Measurements from ENCODE around the gene CBFA2T3.

CBFA2T3 gene

GRCh38 chr16:88851616-88852015 lies 125.4 kb downstream of the CBFA2T3 start:
- no peak for DNase-seq

GRCh38 chr16:88850531-88851199 lies 126.3 kb downstream of the CBFA2T3 start:
- DNase-seq = no peak

- DNase-seq = no peak
Observed at GRCh38 chr16:88848557-88848956, 128.4 kb downstream of the CBFA2T3 start.

- no peak for DNase-seq
Observed at GRCh38 chr16:88847654-88848053, 129.4 kb downstream of the CBFA2T3 start.

GRCh38 chr16:88846088-88846487 lies 130.9 kb downstream of the CBFA2T3 start:
- no peak for DNase-seq

- DNase-seq = no peak
Observed at GRCh38 chr16:88844419-88845036, 132.5 kb downstream of the CBFA2T3 start.

GRCh38 chr16:88843256-88843655 lies 133.8 kb downstream of the CBFA2T3 start:
- no peak for DNase-seq

GRCh38 chr16:88842806-88843205 lies 134.2 kb downstream of the CBFA2T3 start:
- DNase-seq = no peak

DNA sequence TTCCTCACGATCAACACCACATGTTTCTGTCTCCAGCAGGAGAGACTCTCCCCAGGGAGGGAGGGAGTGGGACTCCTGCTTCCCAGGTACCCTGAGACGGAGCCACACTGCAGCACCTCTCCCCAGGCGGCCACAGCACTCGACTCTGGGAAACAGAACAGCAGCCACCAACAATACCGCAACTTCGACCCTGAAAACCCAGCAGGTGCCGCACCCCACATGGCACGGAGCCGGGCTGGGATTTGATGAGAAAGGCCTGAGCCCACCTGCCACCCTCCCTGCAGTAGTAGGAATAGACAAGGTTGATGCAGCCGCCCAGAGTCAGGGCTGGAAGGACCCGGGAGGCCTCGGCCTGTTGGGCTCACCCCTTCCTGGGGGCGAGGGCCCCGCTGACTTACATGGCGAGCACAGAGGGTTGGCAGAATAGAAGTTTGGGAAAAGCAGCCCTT lies 134.7 kb downstream of the CBFA2T3 start:
- no peak for DNase-seq

DNA sequence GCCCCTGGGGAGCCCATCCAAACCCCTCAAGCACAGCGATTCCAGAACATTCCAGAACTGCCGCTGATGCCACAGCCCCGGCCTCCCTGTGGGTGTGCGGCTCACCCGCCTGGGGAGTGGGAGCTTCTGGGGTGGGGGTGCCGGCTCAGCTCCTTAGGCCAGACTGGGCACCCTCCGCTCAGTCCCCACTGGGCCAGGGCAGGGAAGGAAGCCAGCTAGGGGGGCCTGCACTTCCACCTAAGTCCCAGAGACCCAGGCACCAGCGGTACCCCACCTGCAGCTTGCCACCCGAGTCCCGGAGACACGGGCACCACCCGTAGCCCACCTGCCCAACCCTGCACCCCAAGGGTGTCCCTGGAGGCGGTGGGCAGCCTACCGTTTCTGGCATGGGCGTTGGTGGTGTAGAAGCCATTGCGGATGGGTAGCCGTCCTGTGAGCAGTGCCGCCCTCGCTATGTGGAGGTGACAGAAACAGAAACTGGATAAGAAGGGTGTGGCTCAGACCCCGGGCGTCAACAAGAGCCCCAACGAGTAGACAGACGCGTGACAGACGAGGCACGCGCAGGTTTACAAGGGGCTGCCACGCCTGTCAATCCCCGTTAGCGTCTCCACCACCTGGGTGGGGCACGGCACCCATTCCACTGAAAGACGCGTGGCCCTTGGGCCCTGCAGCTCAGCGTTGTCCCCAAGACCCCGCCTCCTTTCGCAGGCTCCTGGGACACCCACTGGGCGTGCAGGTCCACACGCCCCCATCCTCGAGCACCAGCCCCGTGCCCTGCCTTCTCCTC lies 135.3 kb downstream of the CBFA2T3 start:
- no peak for DNase-seq

DNA sequence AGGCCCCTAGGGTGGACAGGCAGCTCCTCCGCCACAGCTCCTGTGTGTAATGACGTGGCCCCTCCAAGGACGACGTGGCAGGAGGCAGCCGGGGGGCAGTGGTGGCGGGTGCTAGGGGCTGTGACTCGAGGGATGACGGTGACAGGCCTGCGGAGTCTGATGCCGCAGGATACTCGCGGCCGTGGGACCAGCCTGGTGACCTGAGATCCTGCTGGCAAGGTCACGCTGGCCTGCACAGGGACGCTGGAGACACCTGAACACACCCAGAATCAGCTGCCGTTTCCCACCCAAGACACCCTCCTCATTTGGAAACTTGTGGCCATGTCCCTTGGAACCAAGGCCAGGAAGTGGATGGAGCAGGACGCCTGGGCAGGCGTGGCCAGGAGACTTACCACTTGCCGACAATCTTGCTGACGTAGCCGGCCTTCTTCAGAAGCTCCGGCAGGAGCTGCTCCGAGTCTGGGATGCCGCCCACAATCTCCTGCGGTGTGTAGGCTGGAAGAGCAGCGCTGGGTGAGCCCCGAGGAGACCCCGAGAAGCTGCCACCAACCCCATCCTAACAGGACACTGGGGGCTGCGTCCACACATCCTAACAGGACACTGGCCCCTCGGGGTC lies 136.3 kb downstream of the CBFA2T3 start:
- DNase-seq = no peak

- no peak for DNase-seq
Observed at GRCh38 chr16:88839745-88840599, 137.0 kb downstream of the CBFA2T3 start.

DNA sequence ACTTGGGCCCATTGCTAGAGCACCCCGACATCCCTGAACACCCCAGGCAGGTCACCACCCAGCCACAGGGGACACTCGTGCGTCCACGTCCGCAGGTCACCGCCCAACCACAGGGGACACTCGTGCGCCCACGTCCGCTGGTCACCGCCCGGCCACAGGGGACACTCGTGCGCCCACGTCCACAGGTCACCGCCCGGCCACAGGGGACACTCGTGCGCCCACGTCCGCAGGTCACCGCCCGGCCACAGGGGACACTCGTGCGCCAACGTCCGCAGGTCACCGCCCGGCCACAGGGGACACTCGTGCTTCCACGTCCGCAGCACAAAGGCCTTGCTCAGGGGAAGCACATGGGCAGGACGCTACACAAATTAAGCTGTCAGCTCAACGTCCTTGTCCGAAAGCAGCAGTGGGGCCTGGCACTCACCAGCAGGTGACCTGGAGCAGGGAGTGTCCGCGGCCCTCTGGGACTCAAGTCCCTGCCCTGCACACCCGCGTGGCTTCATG lies 137.9 kb downstream of the CBFA2T3 start:
- DNase-seq = no peak

DNA sequence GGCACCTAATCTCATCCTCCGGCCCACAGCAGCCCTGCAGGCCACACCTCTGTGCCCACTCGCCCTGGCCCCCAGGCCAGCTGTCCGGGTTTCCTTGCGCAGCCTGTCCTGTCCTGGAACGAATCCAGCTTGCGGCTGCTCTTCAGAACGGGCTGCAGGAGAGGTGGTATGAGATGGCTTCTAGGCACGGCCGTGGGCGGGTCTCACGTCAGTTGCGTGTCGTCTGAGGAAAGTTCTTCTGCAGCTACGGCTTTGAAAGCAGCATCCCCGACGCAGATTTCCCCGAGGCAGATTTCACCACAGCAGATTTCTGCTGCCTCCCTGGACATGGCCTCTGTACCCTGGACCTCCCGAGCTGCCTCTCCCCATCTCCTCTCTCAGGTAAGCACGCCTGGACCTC lies 138.4 kb downstream of the CBFA2T3 start:
- no peak for DNase-seq

GRCh38 chr16:88837806-88838205 lies 139.2 kb downstream of the CBFA2T3 start:
- DNase-seq = no peak

- DNase-seq = no peak
Observed at GRCh38 chr16:88836791-88837190, 140.2 kb downstream of the CBFA2T3 start.

- DNase-seq = no peak
Observed at GRCh38 chr16:88835818-88836217, 141.2 kb downstream of the CBFA2T3 start.

DNA sequence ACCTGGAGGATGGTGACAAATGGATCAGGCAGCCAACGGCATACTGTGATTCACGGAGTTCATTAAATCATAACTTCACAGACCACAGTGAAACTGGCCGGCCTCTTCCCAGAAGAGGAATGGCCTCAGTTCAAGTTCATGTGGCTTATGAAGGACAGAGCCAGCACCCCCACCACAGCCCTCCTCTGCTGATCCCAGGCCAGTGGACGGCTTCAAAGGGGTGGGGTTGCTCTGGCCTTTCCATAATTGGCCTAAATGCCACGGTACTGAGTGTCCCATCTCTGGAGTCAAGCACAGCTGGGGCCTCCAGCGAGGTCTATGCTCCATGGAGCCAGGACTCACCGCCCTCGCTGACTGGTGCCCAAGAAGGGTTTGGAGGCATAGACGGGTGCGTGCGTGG lies 141.6 kb downstream of the CBFA2T3 start:
- DNase-seq = no peak

DNA sequence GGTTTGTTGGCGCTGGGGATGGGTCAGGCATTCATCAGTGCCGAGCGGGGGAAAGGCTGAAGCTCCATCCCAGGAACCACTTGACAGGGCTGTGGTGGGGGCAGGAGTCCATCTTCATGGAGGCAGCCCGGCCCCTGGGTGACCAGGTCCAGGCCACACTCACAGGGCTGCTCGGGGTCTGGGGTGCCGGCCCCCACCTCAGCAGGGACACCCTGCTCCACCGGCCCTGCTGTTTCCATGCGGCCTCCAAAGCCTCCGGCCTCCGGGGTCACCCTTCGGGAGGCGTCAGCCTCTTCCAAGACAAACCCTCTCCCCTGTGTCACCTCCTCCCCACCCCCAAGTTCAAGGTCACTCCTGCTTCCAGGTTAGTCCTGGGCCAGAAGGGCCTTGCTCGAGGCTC lies 142.3 kb downstream of the CBFA2T3 start:
- DNase-seq = no peak

- no peak for DNase-seq
Observed at GRCh38 chr16:88833086-88833485, 143.9 kb downstream of the CBFA2T3 start.

- DNase-seq = no peak
Observed at GRCh38 chr16:88831838-88832237, 145.2 kb downstream of the CBFA2T3 start.

- DNase-seq = no peak
Observed at GRCh38 chr16:88830783-88831182, 146.2 kb downstream of the CBFA2T3 start.

Data from eye (tissue), 1 donor.